Right lobe of liver (tissue), 4 donors: ENCODE measurements around the gene SLC7A9.

Experiments used
- POLR2A ChIP-seq: fragments of 450-650 bp; IDR thresholded peaks from one replicate; pipeline ENCODE4 v1.6.1; 2017; ENCODE audit warnings: antibody characterized with exemption, mild to moderate bottlenecking
- TF ChIP-seq, protein P1 (sequence below), 4 donors: fragments of 200-600 bp in 3 of 4; fragments of 450-650 bp in 1 of 4; IDR thresholded peaks; one replicate each; pipeline versions ENCODE4 v1.5.1 to v1.8.0; 2016 to 2022; ENCODE audit warnings: antibody characterized with exemption in 4 of 4, mild to moderate bottlenecking in 2 of 4
- donor health status: DM: no; HTN: no; CAD: no.
- donor health status: DM: no; HTN: no; CAD: no.
- donor health status: DM: no; HTN: yes; CAD: no.

DNA sequence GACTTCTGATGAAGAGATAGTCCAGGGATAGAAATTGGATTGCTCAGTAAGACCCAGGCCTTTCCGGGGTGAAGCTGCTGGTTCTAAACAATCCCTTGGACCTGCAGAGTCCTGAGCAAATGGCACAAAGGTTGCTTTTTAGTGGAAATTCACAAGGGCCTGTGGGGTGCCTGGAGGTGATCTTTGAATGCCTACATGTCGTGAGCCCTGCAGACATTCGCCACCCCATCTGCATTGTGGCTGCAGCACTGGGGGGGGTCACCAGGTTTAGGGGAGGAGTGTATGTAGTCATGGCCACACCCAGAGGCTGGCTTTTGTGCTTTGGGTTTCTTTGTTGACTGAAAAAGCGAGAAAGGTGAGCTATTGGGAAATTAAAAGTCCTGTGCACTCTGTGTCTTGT lies 41.4 kb downstream of the SLC7A9 start:
- TF ChIP-seq, protein P1, sequence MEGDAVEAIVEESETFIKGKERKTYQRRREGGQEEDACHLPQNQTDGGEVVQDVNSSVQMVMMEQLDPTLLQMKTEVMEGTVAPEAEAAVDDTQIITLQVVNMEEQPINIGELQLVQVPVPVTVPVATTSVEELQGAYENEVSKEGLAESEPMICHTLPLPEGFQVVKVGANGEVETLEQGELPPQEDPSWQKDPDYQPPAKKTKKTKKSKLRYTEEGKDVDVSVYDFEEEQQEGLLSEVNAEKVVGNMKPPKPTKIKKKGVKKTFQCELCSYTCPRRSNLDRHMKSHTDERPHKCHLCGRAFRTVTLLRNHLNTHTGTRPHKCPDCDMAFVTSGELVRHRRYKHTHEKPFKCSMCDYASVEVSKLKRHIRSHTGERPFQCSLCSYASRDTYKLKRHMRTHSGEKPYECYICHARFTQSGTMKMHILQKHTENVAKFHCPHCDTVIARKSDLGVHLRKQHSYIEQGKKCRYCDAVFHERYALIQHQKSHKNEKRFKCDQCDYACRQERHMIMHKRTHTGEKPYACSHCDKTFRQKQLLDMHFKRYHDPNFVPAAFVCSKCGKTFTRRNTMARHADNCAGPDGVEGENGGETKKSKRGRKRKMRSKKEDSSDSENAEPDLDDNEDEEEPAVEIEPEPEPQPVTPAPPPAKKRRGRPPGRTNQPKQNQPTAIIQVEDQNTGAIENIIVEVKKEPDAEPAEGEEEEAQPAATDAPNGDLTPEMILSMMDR (IDR thresholded peaks at IDR 0.05) = no peak
- TF ChIP-seq POLR2A = no peak
